Gastrocnemius medialis (tissue), 4 donors: ENCODE results near the gene GFPT1.

ENCODE experiments used
- POLR2A ChIP-seq, 2 donors: fragments of 450-650 bp; IDR thresholded peaks; one replicate each; pipeline ENCODE4 v1.6.1; 2017; ENCODE audit warnings: antibody characterized with exemption in 2 of 2, mild to moderate bottlenecking in 2 of 2, moderate library complexity in 2 of 2
- TF ChIP-seq, protein P1 (sequence below), 5 experiments: fragments of 450-650 bp in 3 of 5; fragments of 200-600 bp in 2 of 5; sonication (generic) in 2 of 5; IDR thresholded peaks in 4 of 5; conservative IDR thresholded peaks in 1 of 5; 1 replicate in 4 of 5; 2 replicates in 1 of 5; pipeline ENCODE4 v1.5.1; 2016 to 2019; ENCODE audit warnings: antibody characterized with exemption in 5 of 5, mild to moderate bottlenecking in 3 of 5, moderate library complexity in 3 of 5

DNA sequence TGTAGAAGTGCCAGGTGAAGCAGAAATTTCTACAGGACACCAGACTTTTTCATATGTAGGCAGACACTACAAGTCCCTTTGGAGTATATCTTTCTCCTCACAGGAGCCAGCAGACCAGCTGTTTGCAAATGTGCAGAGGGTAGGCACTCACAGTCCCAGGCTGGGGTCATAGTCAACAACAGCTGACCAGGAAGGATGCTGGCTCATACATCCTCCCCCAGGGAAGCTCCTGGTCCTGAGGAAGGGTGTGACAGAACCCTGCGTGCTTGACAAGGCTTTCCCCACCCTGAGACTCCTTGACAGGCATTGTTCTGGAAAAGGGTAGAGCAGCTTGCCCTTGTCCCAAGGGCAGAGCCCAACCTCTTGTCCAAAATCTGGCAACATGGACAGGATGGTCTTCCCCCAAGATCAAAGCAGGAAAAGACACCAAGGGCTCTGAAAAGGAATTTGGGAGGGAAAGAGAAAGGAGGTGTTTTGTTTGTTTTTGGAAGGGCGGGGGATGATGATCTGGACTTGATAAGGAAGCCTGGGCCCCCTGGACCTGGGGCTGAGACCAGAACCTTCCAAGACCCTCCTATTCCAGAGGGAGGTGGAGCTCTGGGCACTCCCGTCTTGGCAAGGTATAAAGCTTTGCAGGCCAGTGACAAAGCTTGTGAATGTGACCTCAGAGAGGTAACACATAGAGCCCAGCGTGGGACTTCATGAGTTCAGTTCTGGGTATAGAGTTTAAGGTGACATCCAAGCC is 87.1 kb downstream of the GFPT1 start:
- TF ChIP-seq, protein P1, sequence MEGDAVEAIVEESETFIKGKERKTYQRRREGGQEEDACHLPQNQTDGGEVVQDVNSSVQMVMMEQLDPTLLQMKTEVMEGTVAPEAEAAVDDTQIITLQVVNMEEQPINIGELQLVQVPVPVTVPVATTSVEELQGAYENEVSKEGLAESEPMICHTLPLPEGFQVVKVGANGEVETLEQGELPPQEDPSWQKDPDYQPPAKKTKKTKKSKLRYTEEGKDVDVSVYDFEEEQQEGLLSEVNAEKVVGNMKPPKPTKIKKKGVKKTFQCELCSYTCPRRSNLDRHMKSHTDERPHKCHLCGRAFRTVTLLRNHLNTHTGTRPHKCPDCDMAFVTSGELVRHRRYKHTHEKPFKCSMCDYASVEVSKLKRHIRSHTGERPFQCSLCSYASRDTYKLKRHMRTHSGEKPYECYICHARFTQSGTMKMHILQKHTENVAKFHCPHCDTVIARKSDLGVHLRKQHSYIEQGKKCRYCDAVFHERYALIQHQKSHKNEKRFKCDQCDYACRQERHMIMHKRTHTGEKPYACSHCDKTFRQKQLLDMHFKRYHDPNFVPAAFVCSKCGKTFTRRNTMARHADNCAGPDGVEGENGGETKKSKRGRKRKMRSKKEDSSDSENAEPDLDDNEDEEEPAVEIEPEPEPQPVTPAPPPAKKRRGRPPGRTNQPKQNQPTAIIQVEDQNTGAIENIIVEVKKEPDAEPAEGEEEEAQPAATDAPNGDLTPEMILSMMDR (IDR thresholded peaks at IDR 0.05 in 4 of 5, conservative IDR thresholded peaks at IDR 0.05 in 1 of 5), result no peak
- TF ChIP-seq POLR2A (IDR thresholded peaks at IDR 0.05), result no peak
